Vagina (tissue), 2 donors: ENCODE data around the gene B3GALT5. TPM values are rescaled to one million over a fixed set of nuclear protein-coding genes. Genes with fewer than 3 reads are reported as not detected.
A peak's percentile ranks its signal among the peaks of the same experiment; 100 is the strongest.

Experiments used
- DNase-seq, 2 donors: peaks; one replicate each; pipeline ENCODE4 v3.0.0-alpha.2; 2017; ENCODE audit errors: extremely low spot score in 2 of 2
- H3K27ac ChIP-seq: fragments of 200-600 bp; sonication (generic); one replicate; pipeline ENCODE4 v1.5.1; 2019
- H3K27me3 ChIP-seq: fragments of 200-600 bp; sonication (generic); one replicate; pipeline ENCODE4 v1.5.1; 2019
- H3K36me3 ChIP-seq, 2 donors: fragments of 200-600 bp; sonication (generic); one replicate each; pipeline ENCODE4 v1.5.1; 2017 to 2019
- H3K4me1 ChIP-seq: fragments of 200-600 bp; sonication (generic); one replicate; pipeline ENCODE4 v1.5.1; 2019
- H3K4me3 ChIP-seq, 2 donors: fragments of 200-600 bp; sonication (generic); 1 replicate in 1 of 2; 2 replicates in 1 of 2; pipeline ENCODE4 v1.5.1; 2016 to 2019
- H3K9me3 ChIP-seq: fragments of 200-600 bp; sonication (generic); one replicate; pipeline ENCODE4 v1.5.1; 2019
- CTCF ChIP-seq, 3 experiments: fragments of 450-650 bp in 2 of 3; fragments of 200-600 bp in 1 of 3; sonication (generic) in 1 of 3; IDR thresholded peaks; one replicate each; pipeline ENCODE4 v1.5.1; 2017 to 2019; ENCODE audit warnings: antibody characterized with exemption in 3 of 3, mild to moderate bottlenecking in 2 of 3, moderate library complexity in 2 of 3
- POLR2A ChIP-seq, 2 donors: fragments of 450-650 bp; IDR thresholded peaks; one replicate each; pipeline ENCODE4 v1.6.1; 2017; ENCODE audit warnings: antibody characterized with exemption in 2 of 2, mild to moderate bottlenecking in 2 of 2, moderate library complexity in 2 of 2
- POLR2AphosphoS5 ChIP-seq, 2 donors: sonication (generic); formaldehyde crosslinking; IDR thresholded peaks; one replicate each; pipeline ENCODE4 v1.9.0; 2017; ENCODE audit warnings: antibody characterized with exemption in 2 of 2, mild to moderate bottlenecking in 2 of 2, low read depth in 1 of 2; ENCODE audit not compliant: insufficient read depth in 1 of 2
- intact Hi-C: fragments of 100-400 bp; cut with DNase I; formaldehyde crosslinking; loops from one replicate; pipeline ENCODE4 v1.15.1; 2023
- total RNA-seq: library from RNA; depleted of rRNA; stranded (reverse); fragments of >200 nt; gene quantifications from one replicate; pipeline ENCODE4 v1.2.3, GENCODE V29; 2016

B3GALT5 gene
- total RNA-seq: 1.5 TPM

- no peaks in the 10 kb centered on the region for H3K9me3 ChIP-seq
- TF ChIP-seq POLR2AphosphoS5 (IDR thresholded peaks at IDR 0.05; ENCODE audit: insufficient read depth in 1 of 2, low read depth in 1 of 2): no peak
- H3K36me3 ChIP-seq: no peaks in the 10 kb centered on the region
- DNase-seq: no peak
- H3K27ac ChIP-seq: no peak within 1 kb of the TSS
- no peaks in the 10 kb centered on the region for H3K4me1 ChIP-seq
- intact Hi-C loops: no loop called here
- H3K27me3 ChIP-seq: no peaks in the 10 kb centered on the region
- peak within 1 kb of the TSS; percentile 37 to 40 for H3K4me3 ChIP-seq
Observed at GRCh38 chr21:39612233-39613040, at the start of gene B3GALT5. Gene B3GALT5, plus strand, starts transcription at chr21:39612940. Its CDS starts 47,620 bp downstream, at chr21:39660560.

GRCh38 chr21:39564200-39564599, 48.5 kb upstream of the B3GALT5 start:
- no peaks in the 10 kb centered on the region for H3K27me3 ChIP-seq
- no peak overlapping the region for H3K4me3 ChIP-seq
- no peak overlapping the region for H3K27ac ChIP-seq
- intact Hi-C loops: no loop called here
- H3K36me3 ChIP-seq: no peaks in the 10 kb centered on the region
- no peak for DNase-seq
- H3K9me3 ChIP-seq: no peaks in the 10 kb centered on the region
- TF ChIP-seq POLR2A (IDR thresholded peaks at IDR 0.05): no peak
- TF ChIP-seq POLR2AphosphoS5 (IDR thresholded peaks at IDR 0.05; ENCODE audit: insufficient read depth in 1 of 2, low read depth in 1 of 2): no peak
- no peak for TF ChIP-seq CTCF (IDR thresholded peaks at IDR 0.05)
- no peaks in the 10 kb centered on the region for H3K4me1 ChIP-seq

GRCh38 chr21:39567180-39567972, 45.4 kb upstream of the B3GALT5 start:
- intact Hi-C loops: no loop called here
- no peak for DNase-seq
- Histone ChIP-seq H3K9me3 (no peaks in the 10 kb centered on the region), H3K4me3 (no peak overlapping the region), H3K27ac (no peak overlapping the region), H3K27me3 (no peaks in the 10 kb centered on the region), H3K36me3 (no peaks in the 10 kb centered on the region), H3K4me1 (no peaks in the 10 kb centered on the region)
- TF ChIP-seq POLR2A (IDR thresholded peaks at IDR 0.05): no peak
- TF ChIP-seq CTCF (IDR thresholded peaks at IDR 0.05): no peak
- TF ChIP-seq POLR2AphosphoS5 (IDR thresholded peaks at IDR 0.05; ENCODE audit: insufficient read depth in 1 of 2, low read depth in 1 of 2): no peak

GRCh38 chr21:39568361-39568760, 44.4 kb upstream of the B3GALT5 start:
- no peak for DNase-seq
- intact Hi-C loops: no loop called here

More at GRCh38 chr21:39568361-39568760, 44.4 kb upstream of the B3GALT5 start:
- no peak for TF ChIP-seq POLR2AphosphoS5 (IDR thresholded peaks at IDR 0.05; ENCODE audit: insufficient read depth in 1 of 2, low read depth in 1 of 2)
- TF ChIP-seq CTCF (IDR thresholded peaks at IDR 0.05): no peak
- no peak for TF ChIP-seq POLR2A (IDR thresholded peaks at IDR 0.05)
- Histone ChIP-seq H3K4me1 (no peaks in the 10 kb centered on the region), H3K9me3 (no peaks in the 10 kb centered on the region), H3K36me3 (no peaks in the 10 kb centered on the region), H3K27ac (no peak overlapping the region), H3K4me3 (no peak overlapping the region), H3K27me3 (no peaks in the 10 kb centered on the region)
